HFFc6 (cell line): ENCODE data around the gene EML1. TPM values are rescaled to one million over a fixed set of nuclear protein-coding genes. Genes with fewer than 3 reads are reported as not detected.

ENCODE experiments used
- DNase-seq: peaks from one replicate; pipeline ENCODE4 v3.0.0-alpha.2; 2018
- H3K27ac Mint-ChIP-seq: 2 replicates; pipeline ENCODE4 v1.8.0; 2020; ENCODE audit warnings: mild to moderate bottlenecking, mixed read lengths
- H3K27me3 Mint-ChIP-seq: 2 replicates; pipeline ENCODE4 v1.8.0; 2021; ENCODE audit warnings: mild to moderate bottlenecking, moderate library complexity, mixed read lengths; ENCODE audit not compliant: insufficient read depth
- H3K36me3 Mint-ChIP-seq: 2 replicates; pipeline ENCODE4 v1.8.0; 2021; ENCODE audit warnings: low read depth, mixed read lengths
- H3K4me1 Mint-ChIP-seq: 2 replicates; pipeline ENCODE4 v1.8.0; 2020; ENCODE audit warnings: low read depth, mixed read lengths
- H3K4me3 Mint-ChIP-seq: 2 replicates; pipeline ENCODE4 v1.8.0; 2020; ENCODE audit warnings: mild to moderate bottlenecking, moderate library complexity, mixed read lengths
- H3K9me3 Mint-ChIP-seq: 2 replicates; pipeline ENCODE4 v1.8.0; 2020; ENCODE audit warnings: mild to moderate bottlenecking, mixed read lengths
- CTCF ChIP-seq: fragments of 200-600 bp; sonication (generic); IDR thresholded peaks from 2 replicates; pipeline ENCODE4 v1.5.0; 2021; ENCODE audit warnings: antibody characterized with exemption, mild to moderate bottlenecking
- total RNA-seq, 6 experiments: library from RNA; stranded (reverse); fragmentation: NEBNext Ultra II Directional; extraction: Animal tissue kit (Norgen Biotek cat#: 25700); gene quantifications; 2 replicates in 1 of 6; 3 replicates in 5 of 6; pipeline ENCODE4 v1.2.3, GENCODE V29; 2021

The EML1 gene
- total RNA-seq, 6 experiments from 2014 or later = 13.2 to 27.6 (median 22.2) TPM

DNA sequence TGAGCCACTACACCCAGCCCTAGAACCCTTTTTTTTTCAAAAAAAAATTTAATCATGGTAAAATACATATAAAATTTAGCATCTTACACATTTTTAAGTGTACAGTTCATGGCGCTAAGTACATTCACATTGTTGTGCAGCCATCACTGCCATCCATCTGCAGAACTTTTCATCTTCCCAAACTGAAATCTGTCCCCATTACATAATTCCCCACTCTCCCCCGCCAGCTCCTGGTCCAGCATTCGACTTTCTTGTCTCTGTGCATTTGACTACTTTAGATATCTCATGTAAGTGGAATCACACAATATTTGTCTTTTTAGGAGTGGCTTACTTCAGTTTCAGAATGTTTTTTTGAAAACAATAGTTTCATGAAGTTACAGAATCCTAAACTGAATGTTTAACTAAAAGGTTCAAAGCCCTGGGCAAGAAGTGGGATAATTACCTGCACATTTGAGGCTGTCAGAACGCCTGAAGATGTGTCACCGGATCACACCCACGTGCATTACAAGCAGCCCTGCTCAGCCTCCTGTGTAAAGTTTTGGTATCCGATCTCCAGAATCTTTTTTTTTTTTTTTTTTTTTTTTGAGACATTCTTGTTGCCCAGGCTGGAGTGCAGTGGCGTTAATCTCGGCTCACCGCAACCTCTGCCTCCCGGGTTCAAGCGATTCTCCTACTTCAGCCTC is 12.7 kb downstream of the EML1 start:
- no peak overlapping the region for H3K27ac Mint-ChIP-seq
- H3K27me3 Mint-ChIP-seq = peaks cover 6% of the 10 kb centered on the region
- no peak for TF ChIP-seq CTCF
- H3K36me3 Mint-ChIP-seq = peaks cover 4% of the 10 kb centered on the region; the same call in 1 of the 2 replicates
- no peaks in the 10 kb centered on the region for H3K9me3 Mint-ChIP-seq
- H3K4me1 Mint-ChIP-seq = peaks cover 41% of the 10 kb centered on the region
- no peak for DNase-seq
- H3K4me3 Mint-ChIP-seq = no peak overlapping the region

DNA sequence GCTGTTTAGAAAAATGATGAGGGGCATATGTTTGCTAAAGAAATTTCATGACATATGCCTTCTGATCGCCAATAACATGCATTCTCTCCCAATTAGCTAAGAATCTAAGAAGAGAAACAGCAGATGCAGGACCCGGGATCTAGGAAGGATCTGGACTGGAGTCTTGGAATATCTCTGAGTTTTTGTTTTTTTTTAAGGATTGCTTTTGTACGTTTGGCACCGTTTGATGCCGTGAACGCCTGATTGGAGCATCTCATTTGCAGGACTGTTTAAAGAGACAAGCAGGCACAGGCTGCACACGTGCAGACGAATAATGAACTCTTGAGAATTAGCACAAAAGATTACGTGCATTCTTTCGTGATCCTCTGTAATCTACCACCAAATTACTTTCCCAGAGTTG is 13.6 kb downstream of the EML1 start:
- no peak for DNase-seq
- H3K27me3 Mint-ChIP-seq = peaks cover 7% of the 10 kb centered on the region
- H3K4me1 Mint-ChIP-seq = peaks cover 38% of the 10 kb centered on the region
- no peaks in the 10 kb centered on the region for H3K9me3 Mint-ChIP-seq
- no peak overlapping the region for H3K4me3 Mint-ChIP-seq
- no peak for TF ChIP-seq CTCF
- H3K36me3 Mint-ChIP-seq = no peaks in the 10 kb centered on the region
- H3K27ac Mint-ChIP-seq = no peak overlapping the region

- H3K27ac Mint-ChIP-seq = no peak overlapping the region
- no peak for DNase-seq
- no peak overlapping the region for H3K4me3 Mint-ChIP-seq
- H3K27me3 Mint-ChIP-seq = peaks cover 14% of the 10 kb centered on the region
- H3K36me3 Mint-ChIP-seq = no peaks in the 10 kb centered on the region
- TF ChIP-seq CTCF = no peak
- H3K4me1 Mint-ChIP-seq = peaks cover 30% of the 10 kb centered on the region
- no peaks in the 10 kb centered on the region for H3K9me3 Mint-ChIP-seq
These were observed 14.4 kb downstream of the EML1 start for GRCh38 chr14:99807413-99808153.

DNA sequence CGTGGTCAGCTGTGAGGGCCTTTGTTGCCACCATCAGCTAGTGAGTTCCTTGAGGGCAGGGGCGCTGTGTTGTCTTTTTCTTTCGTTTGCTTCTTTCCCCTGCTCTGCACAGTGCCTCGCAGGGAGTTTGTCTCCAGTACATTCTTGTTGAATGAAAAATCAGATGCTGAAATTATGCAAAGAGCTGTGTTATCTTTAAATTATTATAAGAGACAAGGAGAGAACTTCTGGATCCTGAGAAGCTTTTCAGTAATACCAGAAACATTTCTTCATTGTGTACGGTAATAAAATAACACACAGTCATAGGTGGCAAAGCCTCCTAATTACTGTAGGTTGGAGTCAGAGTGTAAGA is 14.9 kb downstream of the EML1 start:
- Mint-ChIP-seq H3K4me1 (peaks cover 25% of the 10 kb centered on the region), H3K27me3 (peaks cover 17% of the 10 kb centered on the region), H3K27ac (no peak overlapping the region), H3K9me3 (no peaks in the 10 kb centered on the region), H3K36me3 (no peaks in the 10 kb centered on the region), H3K4me3 (no peak overlapping the region)
- no peak for TF ChIP-seq CTCF
- no peak for DNase-seq

DNA sequence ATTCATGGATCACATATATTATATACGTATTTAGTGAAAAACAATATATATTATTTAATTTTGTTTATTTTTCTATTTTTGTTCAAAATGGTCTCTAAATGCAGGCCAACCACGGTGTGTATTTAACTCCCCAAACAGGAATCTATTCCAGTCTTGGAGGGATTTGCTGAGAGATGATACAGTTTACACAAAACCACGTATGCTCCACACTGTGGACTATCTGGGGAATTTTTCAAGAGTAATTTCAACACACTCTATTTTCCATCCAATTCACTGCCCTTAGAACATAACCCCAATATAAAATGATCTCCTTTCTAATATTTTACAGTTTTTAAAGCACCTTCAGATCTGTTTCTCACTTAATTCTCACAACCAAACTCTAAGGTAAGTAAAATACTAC is 15.3 kb downstream of the EML1 start:
- H3K36me3 Mint-ChIP-seq = no peaks in the 10 kb centered on the region
- no peak overlapping the region for H3K4me3 Mint-ChIP-seq
- no peaks in the 10 kb centered on the region for H3K9me3 Mint-ChIP-seq
- H3K27ac Mint-ChIP-seq = no peak overlapping the region
- no peak for TF ChIP-seq CTCF
- H3K27me3 Mint-ChIP-seq = peaks cover 19% of the 10 kb centered on the region
- H3K4me1 Mint-ChIP-seq = peaks cover 24% of the 10 kb centered on the region
- no peak for DNase-seq
